LNCaP clone FGC (cell line): ENCODE data around the gene MYH9.

Source experiments
- DNase-seq: peaks from one replicate; pipeline ENCODE4 v3.0.0-alpha.2; 2011; ENCODE audit warnings: low read depth
- H3K4me3 ChIP-seq: 2 replicates; pipeline ENCODE4 v1.5.1; 2011; ENCODE audit warnings: mild to moderate bottlenecking, low read depth, low read length, control low read depth
- CTCF ChIP-seq: IDR thresholded peaks from 2 replicates; pipeline ENCODE4 v1.5.1; 2012; ENCODE audit warnings: mild to moderate bottlenecking; ENCODE audit not compliant: control insufficient read depth, insufficient read depth; ENCODE audit errors: extremely low read depth

MYH9 gene

GRCh38 chr22:36325154-36326031, 62.4 kb downstream of the MYH9 start:
- no peak for TF ChIP-seq CTCF
- H3K4me3 ChIP-seq, result no peak overlapping the region
- DNase-seq, result no peak

- no peak for TF ChIP-seq CTCF
- DNase-seq, result no peak
- H3K4me3 ChIP-seq, result no peak overlapping the region
Observed at GRCh38 chr22:36324414-36324813, 63.4 kb downstream of the MYH9 start.

GRCh38 chr22:36323855-36324331, 63.9 kb downstream of the MYH9 start:
- no peak for DNase-seq
- no peak overlapping the region for H3K4me3 ChIP-seq
- TF ChIP-seq CTCF, result no peak

- TF ChIP-seq CTCF, result no peak
- no peak for DNase-seq
- H3K4me3 ChIP-seq, result no peak overlapping the region
Observed at GRCh38 chr22:36323182-36323854, 64.4 kb downstream of the MYH9 start.

GRCh38 chr22:36322602-36322915, 65.2 kb downstream of the MYH9 start:
- no peak overlapping the region for H3K4me3 ChIP-seq
- no peak for TF ChIP-seq CTCF
- DNase-seq, result no peak

- DNase-seq, result no peak
- TF ChIP-seq CTCF, result no peak
- no peak overlapping the region for H3K4me3 ChIP-seq
Observed at GRCh38 chr22:36321797-36322601, 65.8 kb downstream of the MYH9 start.
